Measurements from ENCODE around the gene LPA. TPM values are rescaled to one million over a fixed set of nuclear protein-coding genes. Genes with fewer than 3 reads are reported as not detected.

Gene LPA
- total and polyA plus RNA-seq, 8 donors = 0.07 to 2.1 (median 1.4) TPM

GRCh38 chr6:160505970-160506369, 158.1 kb downstream of the LPA start:
- ATAC-seq = no peak
- Histone ChIP-seq H3K4me3 (no peak overlapping the region), H3K27ac (no peak overlapping the region), H3K27me3 (no peaks in the 10 kb centered on the region), H3K4me1 (no peaks in the 10 kb centered on the region), H3K9me3 (no peaks in the 10 kb centered on the region), H3K36me3 (no peaks in the 10 kb centered on the region)
- intact Hi-C loops (cut with DNase I) = no loop called here
- TF ChIP-seq, protein P1, sequence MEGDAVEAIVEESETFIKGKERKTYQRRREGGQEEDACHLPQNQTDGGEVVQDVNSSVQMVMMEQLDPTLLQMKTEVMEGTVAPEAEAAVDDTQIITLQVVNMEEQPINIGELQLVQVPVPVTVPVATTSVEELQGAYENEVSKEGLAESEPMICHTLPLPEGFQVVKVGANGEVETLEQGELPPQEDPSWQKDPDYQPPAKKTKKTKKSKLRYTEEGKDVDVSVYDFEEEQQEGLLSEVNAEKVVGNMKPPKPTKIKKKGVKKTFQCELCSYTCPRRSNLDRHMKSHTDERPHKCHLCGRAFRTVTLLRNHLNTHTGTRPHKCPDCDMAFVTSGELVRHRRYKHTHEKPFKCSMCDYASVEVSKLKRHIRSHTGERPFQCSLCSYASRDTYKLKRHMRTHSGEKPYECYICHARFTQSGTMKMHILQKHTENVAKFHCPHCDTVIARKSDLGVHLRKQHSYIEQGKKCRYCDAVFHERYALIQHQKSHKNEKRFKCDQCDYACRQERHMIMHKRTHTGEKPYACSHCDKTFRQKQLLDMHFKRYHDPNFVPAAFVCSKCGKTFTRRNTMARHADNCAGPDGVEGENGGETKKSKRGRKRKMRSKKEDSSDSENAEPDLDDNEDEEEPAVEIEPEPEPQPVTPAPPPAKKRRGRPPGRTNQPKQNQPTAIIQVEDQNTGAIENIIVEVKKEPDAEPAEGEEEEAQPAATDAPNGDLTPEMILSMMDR (IDR thresholded peaks at IDR 0.05) = no peak
- WGBS, 2 donors = 85 to 87% methylated on average over 1 of the region's 1 CpG
- no peak for FAIRE-seq
- no peak for DNase-seq

- no peak for FAIRE-seq
- 79% methylated on average over 4 of the region's 4 CpGs for WGBS, 2 donors
- Histone ChIP-seq H3K4me3 (no peak overlapping the region), H3K27ac (no peak overlapping the region), H3K4me1 (no peaks in the 10 kb centered on the region), H3K9me3 (no peaks in the 10 kb centered on the region), H3K27me3 (no peaks in the 10 kb centered on the region), H3K36me3 (no peaks in the 10 kb centered on the region)
- intact Hi-C loops (cut with DNase I) = no loop called here
- TF ChIP-seq, protein P1 (IDR thresholded peaks at IDR 0.05) = no peak
- ATAC-seq = no peak
- DNase-seq = no peak
Observed at GRCh38 chr6:160500639-160501038, 163.4 kb downstream of the LPA start.

GRCh38 chr6:160494576-160494975, 169.5 kb downstream of the LPA start:
- 86 to 94% methylated on average over 3 of the region's 3 CpGs for WGBS, 2 donors
- no peak for FAIRE-seq
- DNase-seq = no peak
- ATAC-seq = no peak
- no peak overlapping the region for H3K4me3 ChIP-seq
- H3K27ac ChIP-seq = no peak overlapping the region
- no peaks in the 10 kb centered on the region for H3K36me3 ChIP-seq
- no peaks in the 10 kb centered on the region for H3K9me3 ChIP-seq
- H3K4me1 ChIP-seq = no peaks in the 10 kb centered on the region
- no peaks in the 10 kb centered on the region for H3K27me3 ChIP-seq
- TF ChIP-seq, protein P1 (IDR thresholded peaks at IDR 0.05) = no peak
- intact Hi-C loops (cut with DNase I) = no loop called here

DNA sequence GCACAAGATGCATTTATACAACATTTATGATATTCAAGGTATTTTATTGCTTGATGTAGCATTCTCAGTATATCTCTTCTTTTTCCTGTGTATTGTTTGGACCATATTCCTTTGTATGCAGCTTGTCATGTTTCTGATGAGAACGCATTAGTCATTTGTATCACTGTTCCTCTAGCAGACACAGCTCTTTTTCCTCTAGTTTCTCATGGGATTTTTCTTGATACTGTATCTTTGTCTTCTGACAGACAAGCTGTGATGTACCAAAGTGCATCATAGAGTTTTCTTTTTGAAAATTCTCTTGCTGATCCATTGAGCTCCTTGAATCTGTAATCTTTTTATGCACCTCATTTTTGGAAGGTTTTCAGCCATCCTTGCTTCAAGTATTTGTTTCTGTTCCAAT, 175.0 kb downstream of the LPA start:
- TF ChIP-seq, protein P1 (IDR thresholded peaks at IDR 0.05) = no peak
- ATAC-seq (no peak), FAIRE-seq (no peak), DNase-seq (no peak)
- no peaks in the 10 kb centered on the region for H3K9me3 ChIP-seq
- H3K4me1 ChIP-seq = no peaks in the 10 kb centered on the region
- no peaks in the 10 kb centered on the region for H3K36me3 ChIP-seq
- intact Hi-C loops (cut with DNase I) = no loop called here
- no peaks in the 10 kb centered on the region for H3K27me3 ChIP-seq
- no peak overlapping the region for H3K4me3 ChIP-seq
- no peak overlapping the region for H3K27ac ChIP-seq
- whole genome bisulfite sequencing, 2 donors = 89 to 91% methylated on average over 1 of the region's 1 CpG

GRCh38 chr6:160487116-160487515, 177.0 kb downstream of the LPA start:
- H3K4me3 ChIP-seq = no peak overlapping the region
- no peak for DNase-seq
- FAIRE-seq = no peak
- no peak for ATAC-seq
- no peaks in the 10 kb centered on the region for H3K4me1 ChIP-seq
- WGBS, 2 donors = 76 to 87% methylated on average over 11 of the region's 11 CpGs
- intact Hi-C loops (cut with DNase I) = no loop called here
- H3K27me3 ChIP-seq = no peaks in the 10 kb centered on the region
- no peaks in the 10 kb centered on the region for H3K36me3 ChIP-seq
- H3K9me3 ChIP-seq = no peaks in the 10 kb centered on the region
- H3K27ac ChIP-seq = no peak overlapping the region
- TF ChIP-seq, protein P1 (IDR thresholded peaks at IDR 0.05) = no peak

Other genes with a start within 250 kb of the LPA start
- gene PLG, start 38.0 kb upstream of the LPA start, total RNA-seq = 1 to 10 TPM in 1 of 6 donors, under 1 TPM in 1, not detected in 4; 0.21 to 1.8 TPM
- gene PLG, start 38.0 kb upstream of the LPA start, polyA plus RNA-seq = under 1 TPM in 1 of 2 donors, not detected in 1; 0.02 TPM

Data from pancreas (tissue), 10 donors.